Brain microvascular endothelial cell (primary cell): Measurements from ENCODE around the gene FST.

Experiments
- DNase-seq: peaks from one replicate; pipeline ENCODE4 v3.0.0-alpha.2; 2020
- H3K27ac ChIP-seq: fragments of 250-450 bp; sonication (Bioruptor Pico); 2 replicates; pipeline ENCODE4 v1.5.1; 2020; ENCODE audit warnings: mild to moderate bottlenecking, moderate library complexity
- H3K27me3 ChIP-seq: fragments of 250-450 bp; sonication (Bioruptor Pico); replicated peaks from 2 replicates; pipeline ENCODE4 v1.5.1; 2020; ENCODE audit warnings: mild to moderate bottlenecking
- H3K36me3 ChIP-seq: fragments of 250-450 bp; sonication (Bioruptor Pico); replicated peaks from 2 replicates; pipeline ENCODE4 v1.5.1; 2020; ENCODE audit warnings: mild to moderate bottlenecking
- H3K4me3 ChIP-seq: 2 replicates; pipeline ENCODE4 v1.5.1; 2011; ENCODE audit warnings: low read depth, mild to moderate bottlenecking, control low read depth, low read length, moderate library complexity
- CTCF ChIP-seq: IDR thresholded peaks from 2 replicates; pipeline ENCODE4 v1.5.1; 2011; ENCODE audit warnings: low read depth, mild to moderate bottlenecking, moderate library complexity, low read length, control low read depth, inconsistent platforms; ENCODE audit errors: missing control alignments
- in situ Hi-C: cut with HindIII; loops from 2 replicates; pipeline ENCODE4 v1.10.0; 2017; ENCODE audit warnings: low sequenced_read_pairs, low pct_ligation_motif_present

The FST gene

DNA sequence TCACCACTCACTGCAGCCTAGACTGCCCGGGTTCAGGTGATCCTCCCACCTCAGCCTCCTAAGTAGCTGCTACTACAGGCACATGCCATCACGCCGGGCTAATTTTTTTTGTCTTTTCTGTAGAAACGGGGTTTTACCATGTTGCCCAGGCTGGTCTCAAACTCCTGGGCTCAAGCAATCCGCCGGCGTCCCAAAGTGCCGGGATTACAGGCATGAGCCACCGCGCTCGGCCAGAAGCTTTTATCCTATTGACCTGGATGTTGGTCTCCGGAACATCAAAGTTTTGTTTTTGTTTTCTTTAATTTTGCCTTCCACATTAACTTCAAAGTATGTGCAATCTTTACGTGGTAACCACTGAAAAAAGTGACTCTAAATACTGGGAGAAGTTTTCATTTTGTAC, 42.4 kb upstream of the FST start:
- no peaks in the 10 kb centered on the region for H3K36me3 ChIP-seq
- TF ChIP-seq CTCF: no peak
- H3K4me3 ChIP-seq: no peak overlapping the region
- no peak for DNase-seq
- in situ Hi-C loops: no loop called here
- H3K27ac ChIP-seq: no peak overlapping the region
- H3K27me3 ChIP-seq: no peaks in the 10 kb centered on the region

DNA sequence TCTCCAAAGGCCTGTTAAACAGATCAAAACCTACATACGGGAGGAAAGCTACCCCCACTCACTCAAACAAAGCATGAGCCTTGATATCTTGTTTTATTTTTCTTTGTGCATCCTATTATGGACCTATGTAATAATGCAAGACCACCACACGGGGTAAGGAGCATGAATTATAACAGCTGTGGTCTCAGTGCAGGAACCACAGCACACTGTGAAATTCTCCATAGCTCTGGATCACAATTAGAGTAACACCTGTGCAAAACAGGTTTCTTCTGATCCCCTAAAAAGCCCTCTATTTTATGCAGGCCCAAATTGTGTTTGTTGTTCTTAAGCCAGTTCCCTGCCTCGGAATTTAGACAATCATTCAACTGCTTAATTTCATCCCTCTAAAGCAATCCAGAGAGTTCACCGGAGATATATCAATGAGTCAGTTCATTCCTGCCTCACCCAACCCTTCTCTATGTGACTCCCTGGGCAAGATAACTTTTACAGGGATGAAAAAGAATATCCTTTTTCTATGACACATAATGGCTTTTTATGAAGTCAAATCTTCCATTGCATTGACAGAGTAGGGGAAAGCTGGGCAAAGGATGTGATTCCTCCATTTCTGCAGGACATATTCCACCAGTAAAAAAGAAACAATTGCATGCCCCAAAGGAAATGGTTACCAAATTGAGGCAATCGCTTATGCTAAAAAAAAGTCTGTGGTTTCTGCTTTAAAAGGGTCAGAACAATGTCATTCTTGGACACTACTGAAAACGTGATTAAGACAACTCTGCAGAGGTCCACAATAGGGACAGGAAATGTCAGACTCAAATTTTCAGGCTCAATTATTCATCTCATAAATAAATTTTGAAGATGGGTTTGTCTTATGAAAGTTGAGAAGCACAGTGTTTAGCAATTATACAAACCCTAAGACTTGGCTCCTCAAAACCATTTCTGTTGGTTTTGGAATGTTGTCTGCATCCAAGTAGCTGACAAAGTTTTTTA, 41.6 kb upstream of the FST start:
- Histone ChIP-seq H3K36me3 (no peaks in the 10 kb centered on the region), H3K4me3 (no peak overlapping the region), H3K27ac (no peak overlapping the region), H3K27me3 (no peaks in the 10 kb centered on the region)
- in situ Hi-C loops: no loop called here
- DNase-seq: peak; percentile 49
- peak; percentile 27 for TF ChIP-seq CTCF

GRCh38 chr5:53442961-53443360, 37.5 kb upstream of the FST start:
- in situ Hi-C loops: no loop called here

DNA sequence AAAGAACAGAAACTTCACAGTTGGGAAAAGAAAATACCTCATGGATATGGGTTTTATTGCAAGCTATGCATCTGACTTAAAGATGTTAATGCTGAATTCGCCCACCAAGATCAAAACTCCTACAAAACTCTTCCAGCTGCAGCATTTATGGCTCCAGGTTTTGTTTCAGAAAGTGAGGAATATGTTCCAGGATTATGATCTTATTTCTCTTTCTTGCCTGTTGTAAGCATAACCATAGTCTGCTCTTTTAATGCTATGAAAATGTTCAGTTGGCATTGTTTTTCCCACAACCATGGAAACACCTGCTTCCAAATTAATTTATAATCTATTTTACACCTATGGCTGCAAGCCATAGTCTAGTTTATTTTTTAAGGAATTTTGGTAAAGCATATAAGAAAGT, 34.9 kb upstream of the FST start:
- DNase-seq: no peak
- in situ Hi-C loops: no loop called here
- Histone ChIP-seq H3K27ac (no peak overlapping the region), H3K4me3 (no peak overlapping the region), H3K36me3 (no peaks in the 10 kb centered on the region), H3K27me3 (no peaks in the 10 kb centered on the region)
- no peak for TF ChIP-seq CTCF

More at GRCh38 chr5:53442961-53443360, 37.5 kb upstream of the FST start:
- no peak overlapping the region for H3K27ac ChIP-seq
- no peaks in the 10 kb centered on the region for H3K27me3 ChIP-seq
- TF ChIP-seq CTCF: no peak
- DNase-seq: no peak
- no peak overlapping the region for H3K4me3 ChIP-seq
- no peaks in the 10 kb centered on the region for H3K36me3 ChIP-seq

DNA sequence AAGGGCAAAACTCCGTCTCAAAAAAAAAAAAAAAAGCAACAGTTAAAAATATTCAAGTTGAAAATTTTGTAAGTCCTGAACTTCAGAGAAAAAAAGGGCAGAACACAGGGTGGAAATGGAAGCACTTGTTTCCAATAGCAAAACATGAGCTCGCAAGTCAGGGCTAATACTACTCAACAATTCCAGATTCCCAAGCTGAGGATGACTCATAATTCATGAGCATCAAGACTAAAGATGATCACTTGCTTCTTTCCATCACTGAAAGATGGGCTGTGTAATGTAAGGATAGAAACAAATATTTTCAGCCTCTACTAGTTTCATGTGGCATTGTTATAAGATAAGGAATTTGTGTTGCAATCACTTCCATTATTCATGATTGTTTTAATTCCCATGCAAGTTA, 33.5 kb upstream of the FST start:
- DNase-seq: no peak
- TF ChIP-seq CTCF: no peak
- Histone ChIP-seq H3K27me3 (no peaks in the 10 kb centered on the region), H3K4me3 (no peak overlapping the region), H3K27ac (no peak overlapping the region), H3K36me3 (no peaks in the 10 kb centered on the region)
- in situ Hi-C loops: no loop called here
